ENCODE data around the gene FCN1. TPM values are rescaled to one million over a fixed set of nuclear protein-coding genes. Genes with fewer than 3 reads are reported as not detected.
A peak's percentile ranks its signal among the peaks of the same experiment; 100 is the strongest.
"Not testable (repeated sequence)": the region's sequence is repeated elsewhere in the genome, so short reads cannot be mapped to it uniquely, and the experiment has no call there.

The FCN1 gene
- total RNA-seq, 4 donors from 2014 or later: 0.72 to 2.9 (median 1.1) TPM

DNA sequence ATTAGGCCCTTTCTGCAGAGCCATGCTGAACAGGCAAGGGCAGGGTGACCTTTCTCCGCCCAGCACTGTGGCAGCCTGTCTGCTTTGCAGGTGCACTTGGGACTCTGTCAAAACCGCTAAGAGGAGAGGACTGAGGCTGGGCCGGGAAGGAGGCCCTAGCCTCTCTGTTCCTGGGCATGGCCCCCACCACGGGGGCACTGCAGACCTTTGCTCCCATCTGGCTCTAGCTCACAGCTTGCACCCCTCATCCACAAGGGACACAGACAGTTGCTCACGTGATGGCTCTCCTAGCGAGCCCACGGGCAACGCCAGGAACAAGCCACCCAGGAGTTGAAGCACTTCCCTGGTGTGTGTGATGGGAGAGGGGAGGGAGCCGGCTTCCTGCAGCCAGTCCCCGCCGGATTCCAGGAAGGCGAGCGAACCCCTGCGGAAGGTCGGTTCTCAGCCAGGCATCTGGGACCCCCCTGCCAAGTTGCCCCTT, 43.0 kb upstream of the FCN1 start:
- DNase-seq (ENCODE audit: low spot score in 2 of 2): peak in 1 of 2 donors; percentile 63
- H3K4me3 ChIP-seq (ENCODE audit: low read depth, poor library complexity, severe bottlenecking): no peak overlapping the region
- WGBS, 2 donors: 71 to 85% methylated on average over 5 to 15 of the region's 15 CpGs
- TF ChIP-seq CTCF (IDR thresholded peaks at IDR 0.05) (no peak), POLR2A (IDR thresholded peaks at IDR 0.05) (no peak)
- intact Hi-C loops (cut with DNase I; ENCODE audit: low total_unique reads): no loop called here

DNA sequence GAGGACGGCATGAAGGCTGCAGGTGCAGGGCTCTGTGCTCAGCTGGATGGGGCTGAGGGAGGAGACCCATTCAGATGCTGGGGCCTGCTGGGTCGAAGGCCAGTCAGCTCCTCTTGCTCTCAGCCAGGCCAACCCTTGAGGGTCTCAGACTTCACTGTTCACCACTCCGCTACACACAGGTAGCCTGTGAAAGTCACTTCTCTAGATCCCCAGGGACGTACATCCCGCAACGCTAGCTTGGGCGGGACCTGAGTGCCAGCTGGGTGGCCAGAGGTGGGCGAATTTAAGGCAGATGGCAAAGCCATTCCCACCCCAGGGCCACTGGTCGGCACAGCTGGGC, 42.2 kb upstream of the FCN1 start:
- DNase-seq (ENCODE audit: low spot score in 2 of 2): peak in 1 of 2 donors; percentile 71
- WGBS, 2 donors: 90 to 94% methylated on average over 8 to 9 of the region's 9 CpGs
- intact Hi-C loops (cut with DNase I; ENCODE audit: low total_unique reads): no loop called here
- TF ChIP-seq POLR2A (IDR thresholded peaks at IDR 0.05) (no peak), CTCF (IDR thresholded peaks at IDR 0.05) (no peak)
- no peak overlapping the region for H3K4me3 ChIP-seq (ENCODE audit: low read depth, poor library complexity, severe bottlenecking)

DNA sequence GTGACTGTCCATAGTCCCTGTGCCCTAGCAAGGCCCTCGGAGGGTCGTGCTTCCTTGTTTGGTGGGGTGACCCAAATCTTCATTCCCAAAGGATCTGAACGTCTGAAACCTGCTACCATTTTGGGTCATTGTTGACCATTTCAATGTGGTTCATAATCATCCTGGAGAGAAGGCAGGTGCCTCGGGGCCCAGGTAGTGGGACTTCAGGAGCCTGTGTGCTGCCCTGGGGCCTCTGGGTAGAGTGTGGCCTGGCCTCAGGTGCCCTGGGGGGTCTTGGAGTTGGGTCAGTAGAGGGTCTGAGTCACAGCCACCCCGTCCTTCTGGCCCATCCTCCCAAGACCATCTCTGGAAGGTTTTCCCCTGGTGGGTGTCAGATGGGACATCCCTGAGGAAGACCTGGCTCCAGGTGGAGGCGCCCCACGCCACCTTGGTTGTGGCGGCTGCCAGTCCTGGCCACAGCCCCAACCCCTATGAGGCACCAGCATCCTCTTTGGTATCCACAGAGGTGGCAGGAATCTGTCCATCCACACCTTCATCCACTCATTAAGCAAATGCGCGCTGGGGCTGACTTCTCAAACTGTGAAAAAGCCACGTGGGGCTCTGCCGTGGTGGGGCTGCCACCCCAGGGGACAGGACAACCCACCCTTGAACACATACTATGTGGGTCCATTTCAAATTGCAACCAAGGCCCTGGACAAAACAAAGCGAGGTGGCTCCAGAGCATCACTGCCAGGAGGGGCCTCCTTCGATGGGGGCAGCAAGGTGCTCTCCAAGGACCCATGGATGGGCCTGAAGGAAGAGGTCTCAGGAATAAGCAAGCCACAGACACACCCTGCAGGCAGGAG, 41.6 kb upstream of the FCN1 start:
- intact Hi-C loops (cut with DNase I; ENCODE audit: low total_unique reads): no loop called here
- WGBS, 2 donors: 91 to 96% methylated on average over 10 to 13 of the region's 14 CpGs
- TF ChIP-seq CTCF (IDR thresholded peaks at IDR 0.05) (no peak), POLR2A (IDR thresholded peaks at IDR 0.05) (no peak)
- no peak overlapping the region for H3K4me3 ChIP-seq (ENCODE audit: low read depth, poor library complexity, severe bottlenecking)
- peak in 1 of 2 donors; percentile 65 for DNase-seq (ENCODE audit: low spot score in 2 of 2)

GRCh38 chr9:134957945-134958227, 40.2 kb upstream of the FCN1 start:
- DNase-seq (ENCODE audit: low spot score in 2 of 2): no peak
- TF ChIP-seq POLR2A (IDR thresholded peaks at IDR 0.05) (no peak), CTCF (IDR thresholded peaks at IDR 0.05) (no peak)
- WGBS, 2 donors: 76 to 84% methylated on average over 2 of the region's 2 CpGs

GRCh38 chr9:134957165-134957944, 39.6 kb upstream of the FCN1 start:
- intact Hi-C loops (cut with DNase I; ENCODE audit: low total_unique reads): no loop called here
- no peak overlapping the region for H3K4me3 ChIP-seq (ENCODE audit: low read depth, poor library complexity, severe bottlenecking)
- TF ChIP-seq CTCF (IDR thresholded peaks at IDR 0.05): no peak
- TF ChIP-seq POLR2A (IDR thresholded peaks at IDR 0.05): no peak
- WGBS, 2 donors: 46 to 52% methylated on average over 8 to 9 of the region's 9 CpGs
- DNase-seq (ENCODE audit: low spot score in 2 of 2): peak in 1 of 2 donors; percentile 59

More at GRCh38 chr9:134957945-134958227, 40.2 kb upstream of the FCN1 start:
- intact Hi-C loops (cut with DNase I; ENCODE audit: low total_unique reads): no loop called here
- H3K4me3 ChIP-seq (ENCODE audit: low read depth, poor library complexity, severe bottlenecking): no peak overlapping the region

DNA sequence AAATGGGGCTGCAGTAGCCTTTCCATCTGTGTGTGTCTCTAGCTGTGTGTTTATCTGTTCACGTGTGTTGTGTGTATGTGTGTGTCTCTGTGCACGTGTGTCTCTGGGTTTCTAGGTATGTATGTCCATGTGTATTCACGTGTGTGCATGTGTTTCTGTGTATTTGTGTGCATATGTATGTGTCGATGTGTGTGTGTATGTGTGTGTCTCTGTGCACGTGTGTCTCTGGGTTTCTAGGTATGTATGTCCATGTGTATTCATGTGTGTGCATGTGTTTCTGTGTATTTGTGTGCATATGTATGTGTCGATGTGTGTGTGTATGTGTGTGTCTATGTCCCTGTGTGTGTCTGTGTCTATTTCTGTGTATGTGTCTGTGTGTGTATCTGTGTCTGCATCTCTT, 38.7 kb upstream of the FCN1 start:
- WGBS, 2 donors: 87 to 92% methylated on average over 6 of the region's 6 CpGs
- intact Hi-C loops (cut with DNase I; ENCODE audit: low total_unique reads); H3K4me3 ChIP-seq (ENCODE audit: low read depth, poor library complexity, severe bottlenecking); DNase-seq (ENCODE audit: low spot score in 2 of 2): not testable (repeated sequence)
